RPMI7951 (cell line): ENCODE results near the gene KIF6. TPM values are rescaled to one million over a fixed set of nuclear protein-coding genes. Genes with fewer than 3 reads are reported as not detected.
"Not testable (repeated sequence)": the region's sequence is repeated elsewhere in the genome, so short reads cannot be mapped to it uniquely, and the experiment has no call there.

Source experiments
- DNase-seq: peaks from one replicate; pipeline ENCODE4 v3.0.0-alpha.2; 2012; ENCODE audit warnings: low read depth
- total RNA-seq: library from RNA; depleted of rRNA; stranded (reverse); fragments of >200 nt; shearing (Covaris generic); gene quantifications from 2 replicates; pipeline ENCODE4 v1.2.3, GENCODE V29; 2014

Gene KIF6
- total RNA-seq, 1 experiment from 2014 or later, result 2.6 TPM

GRCh38 chr6:39553860-39554802 is 171.1 kb downstream of the KIF6 start:
- DNase-seq, result peak; percentile 59

GRCh38 chr6:39553029-39553428 is 172.2 kb downstream of the KIF6 start:
- no peak for DNase-seq

- DNase-seq, result no peak
Measured at GRCh38 chr6:39550191-39550590, 175.0 kb downstream of the KIF6 start.

GRCh38 chr6:39546731-39547130 is 178.5 kb downstream of the KIF6 start:
- no peak for DNase-seq

GRCh38 chr6:39543950-39544349 is 181.3 kb downstream of the KIF6 start:
- DNase-seq, result peak; percentile 14

GRCh38 chr6:39543095-39543494 is 182.1 kb downstream of the KIF6 start:
- DNase-seq, result no peak

- DNase-seq, result no peak
Measured at GRCh38 chr6:39540454-39540853, 184.8 kb downstream of the KIF6 start.

GRCh38 chr6:39530201-39530759 is 194.9 kb downstream of the KIF6 start:
- peak; percentile 80 for DNase-seq

GRCh38 chr6:39527792-39528564 is 197.2 kb downstream of the KIF6 start:
- no peak for DNase-seq

- DNase-seq, result no peak
Measured at GRCh38 chr6:39524007-39524406, 201.2 kb downstream of the KIF6 start.

GRCh38 chr6:39521958-39522357 is 203.2 kb downstream of the KIF6 start:
- DNase-seq, result no peak

- no peak for DNase-seq
Measured at GRCh38 chr6:39520916-39521315, 204.3 kb downstream of the KIF6 start.

- no peak for DNase-seq
Measured at GRCh38 chr6:39520411-39520810, 204.8 kb downstream of the KIF6 start.

- no peak for DNase-seq
Measured at GRCh38 chr6:39518221-39518620, 207.0 kb downstream of the KIF6 start.

- peak; percentile 7 for DNase-seq
Measured at GRCh38 chr6:39517756-39518155, 207.5 kb downstream of the KIF6 start.

GRCh38 chr6:39516471-39516870 is 208.7 kb downstream of the KIF6 start:
- no peak for DNase-seq

- DNase-seq, result no peak
Measured at GRCh38 chr6:39515471-39515870, 209.7 kb downstream of the KIF6 start.

- no peak for DNase-seq
Measured at GRCh38 chr6:39515006-39515405, 210.2 kb downstream of the KIF6 start.

GRCh38 chr6:39509831-39510230 is 215.4 kb downstream of the KIF6 start:
- not testable (repeated sequence) for DNase-seq

- DNase-seq, result no peak
Measured at GRCh38 chr6:39508515-39508914, 216.7 kb downstream of the KIF6 start.

- DNase-seq, result no peak
Measured at GRCh38 chr6:39507331-39507998, 217.7 kb downstream of the KIF6 start.
